Measurements from ENCODE around the gene CNTN4. TPM values are rescaled to one million over a fixed set of nuclear protein-coding genes. Genes with fewer than 3 reads are reported as not detected.
A peak's percentile ranks its signal among the peaks of the same experiment; 100 is the strongest.

Gene CNTN4
- total RNA-seq, 1 experiment from 2014 or later: 51.3 TPM

- intact Hi-C loops (cut with micrococcal nuclease; ENCODE audit: unreplicated experiment): no loop called here
- no peaks in the 10 kb centered on the region for H3K27me3 Mint-ChIP-seq (ENCODE audit: insufficient read depth, unreplicated experiment)
Observed at GRCh38 chr3:3005146-3005744, 906.6 kb downstream of the CNTN4 start.

GRCh38 chr3:3013317-3014052 lies 914.8 kb downstream of the CNTN4 start:
- Histone ChIP-seq H3K27me3 (replicated peaks; ENCODE audit: control insufficient read depth, insufficient read depth, low read length) (no peaks in the 10 kb centered on the region), H3K4me1 (peaks cover 23% of the 10 kb centered on the region), H3K36me3 (ENCODE audit: control insufficient read depth, insufficient read depth, low read length) (no peaks in the 10 kb centered on the region), H3K9me3 (no peaks in the 10 kb centered on the region), H3K4me3 (ENCODE audit: low read depth, low read length) (no peak overlapping the region)
- intact Hi-C loops (cut with micrococcal nuclease; ENCODE audit: unreplicated experiment): loop anchor here (2.0 kb wide), 2 partner anchors 1193 to 1739 kb away; no protein-coding TSS in a partner anchor
- peaks cover 17% of the 10 kb centered on the region for H3K4me1 Mint-ChIP-seq (ENCODE audit: low read depth, unreplicated experiment)
- no TSS peak for BruUV-seq (replicated peaks)
- H3K4me3 Mint-ChIP-seq (ENCODE audit: unreplicated experiment): no peak overlapping the region
- ChIA-PET POLR2A (no interaction called here), CTCF (no interaction called here)
- peak overlapping the region; percentile 34 for H3K27ac Mint-ChIP-seq (ENCODE audit: unreplicated experiment)
- no peaks in the 10 kb centered on the region for H3K9me3 Mint-ChIP-seq (ENCODE audit: unreplicated experiment)
- H3K36me3 Mint-ChIP-seq (ENCODE audit: insufficient read depth, unreplicated experiment): no peaks in the 10 kb centered on the region
- H3K27me3 Mint-ChIP-seq (ENCODE audit: insufficient read depth, unreplicated experiment): no peaks in the 10 kb centered on the region
- DNase-seq: no peak
- TF ChIP-seq CTCF (IDR thresholded peaks at IDR 0.05; ENCODE audit: insufficient read depth in 1 of 2, low read depth in 1 of 2, low read length in 1 of 2, severe bottlenecking in 1 of 2, unreplicated experiment in 1 of 2): no peak

More at GRCh38 chr3:3005146-3005744, 906.6 kb downstream of the CNTN4 start:
- Histone ChIP-seq H3K4me3 (ENCODE audit: low read depth, low read length) (no peak overlapping the region), H3K4me1 (no peaks in the 10 kb centered on the region), H3K36me3 (ENCODE audit: control insufficient read depth, insufficient read depth, low read length) (no peaks in the 10 kb centered on the region), H3K9me3 (no peaks in the 10 kb centered on the region), H3K27me3 (replicated peaks; ENCODE audit: control insufficient read depth, insufficient read depth, low read length) (no peaks in the 10 kb centered on the region)
- H3K4me1 Mint-ChIP-seq (ENCODE audit: low read depth, unreplicated experiment): no peaks in the 10 kb centered on the region
- no peaks in the 10 kb centered on the region for H3K36me3 Mint-ChIP-seq (ENCODE audit: insufficient read depth, unreplicated experiment)
- no peak for TF ChIP-seq CTCF (IDR thresholded peaks at IDR 0.05; ENCODE audit: insufficient read depth in 1 of 2, low read depth in 1 of 2, low read length in 1 of 2, severe bottlenecking in 1 of 2, unreplicated experiment in 1 of 2)
- H3K4me3 Mint-ChIP-seq (ENCODE audit: unreplicated experiment): no peak overlapping the region
- no peak for DNase-seq
- H3K27ac Mint-ChIP-seq (ENCODE audit: unreplicated experiment): no peak overlapping the region
- BruUV-seq (replicated peaks): no TSS peak
- ChIA-PET CTCF (no interaction called here), POLR2A (no interaction called here)
- H3K9me3 Mint-ChIP-seq (ENCODE audit: unreplicated experiment): no peaks in the 10 kb centered on the region

GRCh38 chr3:3015185-3016089 lies 916.8 kb downstream of the CNTN4 start:
- Histone ChIP-seq H3K4me1 (peaks cover 23% of the 10 kb centered on the region), H3K36me3 (ENCODE audit: control insufficient read depth, insufficient read depth, low read length) (no peaks in the 10 kb centered on the region), H3K9me3 (no peaks in the 10 kb centered on the region), H3K27me3 (replicated peaks; ENCODE audit: control insufficient read depth, insufficient read depth, low read length) (no peaks in the 10 kb centered on the region), H3K4me3 (ENCODE audit: low read depth, low read length) (no peak overlapping the region)
- Mint-ChIP-seq H3K27ac (ENCODE audit: unreplicated experiment) (no peak overlapping the region), H3K4me1 (ENCODE audit: low read depth, unreplicated experiment) (peaks cover 21% of the 10 kb centered on the region), H3K27me3 (ENCODE audit: insufficient read depth, unreplicated experiment) (no peaks in the 10 kb centered on the region), H3K36me3 (ENCODE audit: insufficient read depth, unreplicated experiment) (no peaks in the 10 kb centered on the region), H3K4me3 (ENCODE audit: unreplicated experiment) (no peak overlapping the region), H3K9me3 (ENCODE audit: unreplicated experiment) (no peaks in the 10 kb centered on the region)
- ChIA-PET POLR2A (no interaction called here), CTCF (interaction anchor here (1.0 to 1.2 kb wide), 2 partner anchors 47 to 93 kb away, joined by 8 to 10 read pairs; no protein-coding TSS in a partner anchor)
- peak in 1 of 2 experiments; percentile 61 for DNase-seq
- peak; percentile 43 to 50 for TF ChIP-seq CTCF (IDR thresholded peaks at IDR 0.05; ENCODE audit: insufficient read depth in 1 of 2, low read depth in 1 of 2, low read length in 1 of 2, severe bottlenecking in 1 of 2, unreplicated experiment in 1 of 2)
- no TSS peak for BruUV-seq (replicated peaks)
- intact Hi-C loops (cut with micrococcal nuclease; ENCODE audit: unreplicated experiment): loop anchor here (1.0 to 2.0 kb wide), 6 partner anchors 93 to 1741 kb away; no protein-coding TSS in a partner anchor
